Brain microvascular endothelial cell (primary cell): ENCODE results near the gene HOXD13.

ENCODE experiments used
- DNase-seq: peaks from one replicate; pipeline ENCODE4 v3.0.0-alpha.2; 2020
- H3K27ac ChIP-seq: fragments of 250-450 bp; sonication (Bioruptor Pico); 2 replicates; pipeline ENCODE4 v1.5.1; 2020; ENCODE audit warnings: mild to moderate bottlenecking, moderate library complexity
- H3K27me3 ChIP-seq: fragments of 250-450 bp; sonication (Bioruptor Pico); replicated peaks from 2 replicates; pipeline ENCODE4 v1.5.1; 2020; ENCODE audit warnings: mild to moderate bottlenecking
- H3K36me3 ChIP-seq: fragments of 250-450 bp; sonication (Bioruptor Pico); replicated peaks from 2 replicates; pipeline ENCODE4 v1.5.1; 2020; ENCODE audit warnings: mild to moderate bottlenecking
- H3K4me3 ChIP-seq: 2 replicates; pipeline ENCODE4 v1.5.1; 2011; ENCODE audit warnings: low read depth, mild to moderate bottlenecking, control low read depth, low read length, moderate library complexity
- in situ Hi-C: cut with HindIII; loops from 2 replicates; pipeline ENCODE4 v1.10.0; 2017; ENCODE audit warnings: low sequenced_read_pairs, low pct_ligation_motif_present
- TF ChIP-seq, protein P1 (sequence below): IDR thresholded peaks from 2 replicates; pipeline ENCODE4 v1.5.1; 2011; ENCODE audit warnings: low read depth, mild to moderate bottlenecking, moderate library complexity, low read length, control low read depth, inconsistent platforms; ENCODE audit errors: missing control alignments

HOXD13 gene

DNA sequence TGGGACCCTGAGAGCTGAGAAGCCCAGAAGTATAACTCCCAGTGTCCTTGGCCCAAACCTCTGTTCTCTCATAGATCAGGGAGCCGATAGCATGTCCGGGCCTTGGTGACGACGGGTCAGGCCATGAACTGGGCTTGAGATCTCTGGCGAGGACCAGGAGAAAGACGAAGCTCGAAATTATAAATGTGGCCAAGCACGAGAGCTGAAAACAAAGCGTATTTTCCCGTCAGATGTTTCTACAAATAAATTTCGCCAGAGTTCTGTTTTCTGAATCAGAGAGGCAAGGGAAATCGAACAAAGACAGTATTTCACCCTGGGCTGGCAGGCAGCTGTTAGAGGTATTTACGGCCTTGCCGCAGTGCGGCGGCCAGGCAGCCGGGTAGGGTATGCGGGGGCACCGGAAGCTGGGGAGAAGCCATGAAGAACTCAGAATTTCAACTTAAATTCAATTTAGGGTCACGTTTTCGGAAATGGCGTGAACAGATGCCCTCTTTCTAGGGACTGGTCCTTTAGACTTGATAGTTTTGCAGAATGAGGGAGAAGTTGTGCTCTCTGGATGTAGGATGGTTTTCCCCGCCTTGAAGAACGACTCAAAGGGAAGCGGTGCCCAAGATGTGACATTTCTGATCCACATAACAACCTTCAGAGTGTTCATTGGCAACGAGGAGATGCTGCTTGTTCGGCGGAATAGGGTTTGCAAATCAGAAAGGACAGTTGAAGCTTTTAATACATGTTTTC, 46.6 kb downstream of the HOXD13 start:
- no peak for DNase-seq
- H3K27me3 ChIP-seq, result peaks cover 77% of the 10 kb centered on the region
- TF ChIP-seq, protein P1, sequence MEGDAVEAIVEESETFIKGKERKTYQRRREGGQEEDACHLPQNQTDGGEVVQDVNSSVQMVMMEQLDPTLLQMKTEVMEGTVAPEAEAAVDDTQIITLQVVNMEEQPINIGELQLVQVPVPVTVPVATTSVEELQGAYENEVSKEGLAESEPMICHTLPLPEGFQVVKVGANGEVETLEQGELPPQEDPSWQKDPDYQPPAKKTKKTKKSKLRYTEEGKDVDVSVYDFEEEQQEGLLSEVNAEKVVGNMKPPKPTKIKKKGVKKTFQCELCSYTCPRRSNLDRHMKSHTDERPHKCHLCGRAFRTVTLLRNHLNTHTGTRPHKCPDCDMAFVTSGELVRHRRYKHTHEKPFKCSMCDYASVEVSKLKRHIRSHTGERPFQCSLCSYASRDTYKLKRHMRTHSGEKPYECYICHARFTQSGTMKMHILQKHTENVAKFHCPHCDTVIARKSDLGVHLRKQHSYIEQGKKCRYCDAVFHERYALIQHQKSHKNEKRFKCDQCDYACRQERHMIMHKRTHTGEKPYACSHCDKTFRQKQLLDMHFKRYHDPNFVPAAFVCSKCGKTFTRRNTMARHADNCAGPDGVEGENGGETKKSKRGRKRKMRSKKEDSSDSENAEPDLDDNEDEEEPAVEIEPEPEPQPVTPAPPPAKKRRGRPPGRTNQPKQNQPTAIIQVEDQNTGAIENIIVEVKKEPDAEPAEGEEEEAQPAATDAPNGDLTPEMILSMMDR, result no peak
- H3K4me3 ChIP-seq, result no peak overlapping the region
- H3K36me3 ChIP-seq, result no peaks in the 10 kb centered on the region
- H3K27ac ChIP-seq, result no peak overlapping the region
- in situ Hi-C loops, result loop anchor here (25.0 kb wide), 1 partner anchor 498 kb away; no protein-coding TSS in a partner anchor

- Histone ChIP-seq H3K4me3 (peak overlapping the region; percentile 17), H3K36me3 (no peaks in the 10 kb centered on the region), H3K27ac (no peak overlapping the region), H3K27me3 (peaks cover 75% of the 10 kb centered on the region)
- TF ChIP-seq, protein P1, result no peak
- in situ Hi-C loops, result loop anchor here (25.0 kb wide), 1 partner anchor 497 kb away; no protein-coding TSS in a partner anchor
- DNase-seq, result no peak
Observed at GRCh38 chr2:176139661-176140512, 47.4 kb downstream of the HOXD13 start.

- in situ Hi-C loops, result loop anchor here (25.0 kb wide), 1 partner anchor 497 kb away; no protein-coding TSS in a partner anchor
- no peak for DNase-seq
- peak overlapping the region; percentile 53 for H3K4me3 ChIP-seq
- TF ChIP-seq, protein P1, result peak; percentile 78
- peaks cover 75% of the 10 kb centered on the region for H3K27me3 ChIP-seq
- H3K36me3 ChIP-seq, result no peaks in the 10 kb centered on the region
- H3K27ac ChIP-seq, result no peak overlapping the region
Observed at GRCh38 chr2:176140513-176141317, 48.2 kb downstream of the HOXD13 start.

- no peak for DNase-seq
- in situ Hi-C loops, result loop anchor here (25.0 kb wide), 1 partner anchor 495 kb away; no protein-coding TSS in a partner anchor
- no peaks in the 10 kb centered on the region for H3K36me3 ChIP-seq
- TF ChIP-seq, protein P1, result no peak
- no peak overlapping the region for H3K4me3 ChIP-seq
- H3K27me3 ChIP-seq, result peaks cover 75% of the 10 kb centered on the region
- H3K27ac ChIP-seq, result no peak overlapping the region
Observed at GRCh38 chr2:176142281-176142680, 49.8 kb downstream of the HOXD13 start.
